HG02885 (cell line): Measurements from ENCODE around the gene HPN.
"Not testable (repeated sequence)": the region's sequence is repeated elsewhere in the genome, so short reads cannot be mapped to it uniquely, and the experiment has no call there.

ENCODE experiments used
- ATAC-seq: cut with Tn5 transposase; IDR thresholded peaks from one replicate; pipeline ENCODE4 v1.9.1; 2021; ENCODE audit warnings: mild to moderate bottlenecking; ENCODE audit not compliant: unreplicated experiment, poor library complexity

The HPN gene

GRCh38 chr19:35041548-35042055 is at the start of gene HPN:
TSS of gene HPN (plus strand) at chr19:35041721. CDS start at chr19:35042507, 786 bp downstream.
- ATAC-seq = no peak

DNA sequence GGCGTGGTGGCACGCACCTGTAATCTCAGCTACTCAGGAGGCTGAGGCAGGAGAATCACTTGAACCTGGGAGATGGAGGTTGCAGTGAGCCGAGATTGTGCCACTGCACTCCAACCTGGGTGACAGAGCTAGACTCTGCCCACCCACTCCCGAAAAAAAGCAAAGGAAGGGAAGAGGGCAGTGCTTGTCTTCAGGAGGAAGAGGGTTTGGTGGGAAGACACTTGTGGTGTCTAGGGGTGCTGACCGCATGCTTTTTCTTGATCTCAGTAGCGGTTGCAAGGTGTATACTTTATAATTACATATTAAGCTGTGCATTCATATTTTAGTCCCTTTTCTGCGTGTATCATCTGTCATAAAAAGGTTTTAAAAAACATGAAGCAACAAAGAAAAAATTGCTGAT is 48.9 kb upstream of the HPN start:
- not testable (repeated sequence) for ATAC-seq

GRCh38 chr19:34994286-34994642 is 47.3 kb upstream of the HPN start:
- ATAC-seq = no peak

GRCh38 chr19:34994643-34995541 is 46.6 kb upstream of the HPN start:
- no peak for ATAC-seq

DNA sequence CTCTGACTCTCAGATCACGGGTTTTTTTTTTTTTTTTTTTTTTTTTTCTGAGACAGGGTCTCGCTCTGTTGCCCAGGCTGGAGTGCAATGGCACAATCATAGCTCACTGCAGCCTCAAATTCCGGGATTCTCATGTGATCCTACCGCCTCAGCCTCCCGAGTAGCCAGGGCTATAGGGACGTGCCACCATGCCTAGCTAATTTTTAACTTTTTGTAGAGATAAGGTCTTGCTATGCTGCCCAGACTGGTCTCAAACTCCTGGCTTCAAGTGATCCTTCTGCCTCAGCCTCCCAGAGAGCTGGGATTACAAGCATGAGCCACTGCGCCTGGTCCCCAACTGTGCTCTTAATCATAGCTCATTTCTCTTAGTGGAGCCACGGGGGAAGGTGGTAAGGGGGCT is 46.0 kb upstream of the HPN start:
- no peak for ATAC-seq

- ATAC-seq = no peak
Measured at GRCh38 chr19:34997071-34997617, 44.4 kb upstream of the HPN start.

DNA sequence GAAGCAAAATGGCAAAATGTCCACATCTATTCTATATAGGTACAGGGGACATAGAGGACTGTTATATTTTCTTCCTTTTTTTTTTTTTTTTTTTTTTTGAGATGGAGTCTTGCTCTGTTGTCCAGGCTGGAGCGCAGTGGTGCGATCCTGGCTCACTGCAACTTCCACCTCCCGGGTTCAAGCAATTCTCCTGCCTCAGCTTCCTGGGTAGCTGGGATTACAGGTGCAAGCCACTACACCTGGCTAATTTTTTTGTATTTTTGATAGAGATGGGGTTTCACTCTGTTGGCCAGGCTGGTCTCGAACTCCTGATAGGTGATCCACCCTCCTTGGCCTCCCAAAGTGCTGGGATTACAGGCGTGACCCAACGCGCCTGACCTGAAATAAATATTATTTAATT is 43.3 kb upstream of the HPN start:
- ATAC-seq = not testable (repeated sequence)

DNA sequence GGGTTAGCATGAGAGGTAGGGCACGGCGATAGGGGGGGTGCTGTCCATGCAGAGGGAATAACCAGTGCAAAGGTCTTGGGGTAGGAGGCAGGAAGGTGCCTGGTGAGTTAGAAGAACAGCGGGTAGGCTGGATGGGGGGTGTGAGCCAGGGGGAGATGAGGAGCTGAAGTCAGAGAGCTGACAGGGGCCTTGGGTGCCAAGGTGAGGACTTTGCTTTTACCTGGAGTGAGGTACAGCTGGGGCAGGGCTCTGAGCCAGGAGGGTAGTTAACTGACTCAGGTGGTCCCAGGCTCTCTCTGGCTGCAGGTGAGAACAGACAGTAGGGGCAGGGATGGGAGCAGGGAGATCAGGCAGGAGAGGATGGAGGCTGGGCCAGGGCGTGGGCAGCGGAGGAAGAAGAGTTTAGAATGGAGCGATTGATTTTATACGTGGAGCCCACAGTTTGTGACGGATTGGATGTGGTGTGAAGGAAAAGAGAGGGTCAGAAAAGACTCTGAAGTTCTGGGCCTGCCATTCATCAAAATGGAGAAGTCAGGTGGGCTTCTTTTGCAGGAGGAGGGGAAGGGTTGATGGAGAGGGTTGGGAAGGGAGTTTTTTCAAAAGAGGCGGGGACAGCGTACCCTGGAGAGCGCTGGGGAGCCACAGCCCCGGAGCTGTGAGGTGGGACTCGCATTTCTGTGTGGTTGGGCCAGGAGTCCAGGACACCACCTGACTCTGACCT is 42.6 kb upstream of the HPN start:
- ATAC-seq = no peak

- peak; percentile 66 for ATAC-seq
Measured at GRCh38 chr19:34999498-35000337, 41.8 kb upstream of the HPN start, which contains the start of gene GRAMD1A. TSS of gene GRAMD1A (plus strand) at chr19:35000323. CDS start at chr19:35000479, 156 bp downstream.

DNA sequence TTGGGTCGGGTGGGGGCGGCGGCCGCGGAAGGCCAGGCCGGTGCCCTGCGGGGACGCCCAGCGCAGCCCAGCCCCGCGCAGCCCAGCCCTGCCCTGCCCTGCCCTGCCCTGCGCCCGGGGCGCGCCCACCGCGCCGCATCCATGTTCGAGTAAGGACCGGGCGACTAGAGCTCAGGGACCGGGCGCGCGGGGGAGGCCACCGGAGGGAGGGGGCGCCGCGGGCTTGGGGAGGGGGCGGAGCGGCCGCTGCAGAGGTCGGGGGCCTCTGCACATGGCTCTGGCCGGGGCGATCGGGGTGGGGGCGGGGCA is 41.2 kb upstream of the HPN start:
- no peak for ATAC-seq

GRCh38 chr19:35000647-35001501 is 40.6 kb upstream of the HPN start:
- peak; percentile 22 for ATAC-seq

DNA sequence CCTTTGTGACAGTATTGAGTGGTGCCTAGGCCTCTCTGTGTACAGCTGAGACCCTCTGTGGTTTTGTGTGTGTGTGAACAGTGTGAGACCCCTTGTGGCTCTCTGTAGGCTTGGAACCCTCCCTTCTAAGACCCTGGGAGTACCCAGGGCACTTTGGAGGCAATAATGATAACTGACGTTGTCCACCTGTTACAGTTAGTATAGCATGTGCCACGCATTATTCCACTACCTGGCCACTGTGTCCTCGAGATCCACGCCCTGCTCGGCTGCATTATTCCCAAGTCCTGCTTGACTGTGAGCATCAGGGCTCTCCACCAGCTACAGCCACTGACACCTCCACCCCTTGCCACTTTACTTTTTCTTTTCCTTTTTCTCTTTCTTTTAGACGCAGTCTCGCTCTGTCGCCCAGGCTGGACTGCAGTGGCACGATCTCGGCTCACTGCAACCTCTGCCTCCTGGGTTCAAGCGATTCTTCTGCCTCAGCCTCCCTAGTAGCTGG is 39.4 kb upstream of the HPN start:
- no peak for ATAC-seq

DNA sequence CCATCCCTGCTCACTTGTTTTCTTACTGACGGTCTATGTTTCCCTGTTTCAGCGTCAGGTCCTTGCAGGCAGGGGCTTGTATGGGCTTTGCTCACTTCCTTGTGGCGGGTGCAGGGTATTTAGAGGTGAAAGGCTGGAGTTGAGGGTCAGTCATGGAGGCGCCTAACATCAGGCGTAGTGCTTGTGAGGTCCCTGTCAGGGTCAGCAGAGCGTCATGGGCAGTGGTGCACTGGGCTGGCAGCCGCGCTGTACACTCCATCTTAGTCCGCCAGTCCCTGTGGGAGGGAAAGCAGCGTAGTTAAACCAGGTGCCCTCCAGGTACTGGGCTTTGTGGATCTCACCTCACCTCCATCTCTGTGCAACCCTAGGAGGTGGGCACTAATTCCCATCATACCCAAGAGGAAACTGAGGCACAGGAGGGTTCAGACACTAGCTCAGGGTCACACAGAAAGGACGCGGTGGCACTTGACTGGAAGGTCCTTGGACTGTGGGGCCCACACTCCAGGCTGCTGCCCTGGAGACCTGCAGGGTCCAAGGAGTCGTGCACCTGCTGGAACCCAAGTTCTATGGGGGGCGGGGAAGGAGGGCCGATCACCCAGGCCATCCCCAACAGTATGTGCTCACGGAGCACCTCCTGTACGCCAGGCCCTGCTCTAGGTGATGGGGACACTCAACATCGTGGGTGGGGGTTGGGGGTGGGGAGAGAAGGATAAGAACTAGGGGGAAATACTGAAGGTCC is 36.8 kb upstream of the HPN start:
- no peak for ATAC-seq

DNA sequence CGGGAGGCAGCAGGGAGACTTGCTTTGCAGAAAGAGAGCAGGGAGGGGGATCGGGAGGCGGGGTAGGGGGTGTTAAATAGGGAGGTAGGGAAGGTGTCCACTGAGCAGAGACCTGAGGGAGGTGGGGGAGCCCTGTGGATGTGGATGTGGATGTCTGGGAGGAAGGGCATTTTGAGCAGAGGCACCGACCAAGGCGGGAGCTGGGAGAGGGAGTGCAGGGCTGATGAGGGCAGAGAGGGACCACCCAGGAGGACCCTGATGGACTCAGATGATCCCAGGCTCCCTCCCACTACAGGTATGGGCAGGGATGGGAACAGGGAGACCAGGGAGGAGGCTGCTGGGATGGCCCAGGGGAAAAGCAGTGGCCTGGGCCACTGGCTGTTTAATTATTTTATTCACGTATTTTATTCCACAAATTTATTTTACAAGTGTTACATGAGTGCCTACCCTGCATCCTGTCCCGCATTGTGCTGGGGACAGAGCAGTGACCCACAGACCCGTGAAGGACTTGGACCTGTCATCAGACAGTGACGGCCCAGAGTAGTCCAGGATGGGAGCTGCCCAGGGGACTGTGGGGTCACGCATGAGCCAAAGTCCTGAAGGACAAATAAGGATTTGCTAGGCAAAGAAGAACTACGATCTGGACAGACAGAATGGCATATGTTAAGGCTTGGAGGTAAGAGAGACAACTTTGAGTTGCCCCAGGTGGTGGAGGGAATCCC is 36.1 kb upstream of the HPN start:
- no peak for ATAC-seq

DNA sequence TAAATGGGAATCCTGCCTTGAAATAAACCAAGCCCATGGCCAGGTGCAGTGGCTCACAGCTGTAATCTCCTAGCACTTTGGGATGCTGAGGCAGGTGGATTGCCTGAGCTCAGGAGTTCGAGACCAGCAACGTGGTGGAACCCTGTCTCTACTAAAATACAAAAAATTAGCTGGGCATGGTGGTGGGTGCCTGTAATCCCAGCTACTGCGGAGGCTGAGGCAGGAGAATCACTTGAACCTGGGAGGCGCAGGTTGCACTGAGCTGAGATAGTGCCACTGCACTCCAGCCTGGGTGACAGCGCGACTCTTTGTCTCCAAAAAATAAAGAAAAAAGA is 35.5 kb upstream of the HPN start:
- not testable (repeated sequence) for ATAC-seq

GRCh38 chr19:35006342-35006998 is 35.1 kb upstream of the HPN start:
- ATAC-seq = no peak

GRCh38 chr19:35006999-35007365 is 34.5 kb upstream of the HPN start:
- no peak for ATAC-seq

GRCh38 chr19:35007427-35007826 is 34.1 kb upstream of the HPN start:
- not testable (repeated sequence) for ATAC-seq
